Fibroblast of lung (primary cell): Measurements from ENCODE around the gene SCAF8. TPM values are rescaled to one million over a fixed set of nuclear protein-coding genes. Genes with fewer than 3 reads are reported as not detected.
A peak's percentile ranks its signal among the peaks of the same experiment; 100 is the strongest.

Experiments
- DNase-seq, 2 donors: peaks; one replicate each; pipeline versions ENCODE4 v3.0.0 to v3.0.0-alpha.2; 2010; ENCODE audit warnings: low read depth in 2 of 2
- H2AFZ ChIP-seq: 2 replicates; pipeline ENCODE4 v1.5.1; 2012; ENCODE audit warnings: low read length, control low read depth, inconsistent platforms
- H3K27ac ChIP-seq: 2 replicates; pipeline ENCODE4 v1.5.1; 2011; ENCODE audit warnings: low read length, control low read depth; ENCODE audit not compliant: insufficient read depth
- H3K27me3 ChIP-seq: 2 replicates; pipeline ENCODE4 v1.5.1; 2011; ENCODE audit warnings: mild to moderate bottlenecking, low read length; ENCODE audit not compliant: control insufficient read depth, insufficient read depth
- H3K36me3 ChIP-seq: 2 replicates; pipeline ENCODE4 v1.5.1; 2011; ENCODE audit warnings: low read length; ENCODE audit not compliant: control insufficient read depth, insufficient read depth
- H3K4me1 ChIP-seq: 2 replicates; pipeline ENCODE4 v1.5.1; 2011; ENCODE audit warnings: low read length; ENCODE audit not compliant: control insufficient read depth, insufficient read depth; ENCODE audit errors: extremely low read depth
- H3K4me2 ChIP-seq: 2 replicates; pipeline ENCODE4 v1.5.1; 2011; ENCODE audit warnings: low read length, control low read depth; ENCODE audit not compliant: insufficient read depth; ENCODE audit errors: extremely low read depth
- H3K4me3 ChIP-seq, 4 experiments: fragments of 200-600 bp in 1 of 4; sonication (generic) in 1 of 4; replicated peaks in 1 of 4; 2 replicates each; pipeline ENCODE4 v1.5.1; 2011 to 2016; ENCODE audit warnings: low read length in 4 of 4, low read depth in 3 of 4, mild to moderate bottlenecking in 3 of 4, control low read depth in 2 of 4, inconsistent platforms in 1 of 4, mixed read lengths in 1 of 4; ENCODE audit not compliant: insufficient read depth in 1 of 4; ENCODE audit errors: control extremely low read depth in 1 of 4
- H3K79me2 ChIP-seq: 2 replicates; pipeline ENCODE4 v1.5.1; 2012; ENCODE audit warnings: mild to moderate bottlenecking, low read length, inconsistent platforms; ENCODE audit not compliant: control insufficient read depth, insufficient read depth
- H3K9ac ChIP-seq: 2 replicates; pipeline ENCODE4 v1.5.1; 2011; ENCODE audit warnings: mild to moderate bottlenecking, low read length, control low read depth; ENCODE audit not compliant: insufficient read depth
- H3K9me3 ChIP-seq: 2 replicates; pipeline ENCODE4 v1.5.1; 2012; ENCODE audit warnings: low read depth, low read length; ENCODE audit not compliant: control insufficient read depth, insufficient read depth
- H4K20me1 ChIP-seq: 2 replicates; pipeline ENCODE4 v1.5.1; 2011; ENCODE audit warnings: low read length; ENCODE audit not compliant: control insufficient read depth, insufficient read depth; ENCODE audit errors: extremely low read depth
- CTCF ChIP-seq, 2 donors: IDR thresholded peaks in 1 of 2; conservative IDR thresholded peaks in 1 of 2; 1 replicate in 1 of 2; 2 replicates in 1 of 2; pipeline ENCODE4 v1.5.1; 2011 to 2012; ENCODE audit warnings: low read length in 2 of 2, control low read depth in 1 of 2, inconsistent platforms in 1 of 2, low read depth in 1 of 2, mild to moderate bottlenecking in 1 of 2
- EZH2 ChIP-seq: IDR thresholded peaks from 2 replicates; pipeline ENCODE4 v1.5.1; 2012; ENCODE audit warnings: low read length, control low read depth, mild to moderate bottlenecking; ENCODE audit errors: missing control alignments
- polyA plus RNA-seq, 2 donors: library from polyadenylated mRNA; depleted of rRNA in 1 of 2; stranded (reverse) in 1 of 2; unstranded in 1 of 2; fragments of >200 nt; gene quantifications; 2 replicates each; pipeline ENCODE4 v1.2.1, GENCODE V29; 2011 to 2012; ENCODE audit warnings: missing spikeins in 1 of 2
- total RNA-seq: library from RNA; depleted of rRNA; stranded (reverse); fragments of >200 nt; gene quantifications from 2 replicates; pipeline ENCODE4 v1.2.1, GENCODE V29; 2014

Gene SCAF8
- total and polyA plus RNA-seq, 2 donors (not counting 1 experiment from before 2014, with no cell fraction given), result 28.5 to 30.9 TPM

GRCh38 chr6:154733626-154734382 is 588 bp downstream of the SCAF8 start:
- DNase-seq, result peak; percentile 97 to 98
- Histone ChIP-seq H3K27me3 (no peaks in the 10 kb centered on the region), H3K9me3 (no peaks in the 10 kb centered on the region), H3K36me3 (no peaks in the 10 kb centered on the region), H3K4me1 (peaks cover 6% of the 10 kb centered on the region), H3K79me2 (peaks cover 47% of the 10 kb centered on the region), H3K4me3 (peak overlapping the region; percentile 53 to 85 (median 78)), H3K9ac (peak overlapping the region; percentile 98), H3K4me2 (peak overlapping the region; percentile 49), H3K27ac (peak overlapping the region; percentile 98), H2AFZ (peak overlapping the region; percentile 52), H4K20me1 (no peaks in the 10 kb centered on the region)
- TF ChIP-seq CTCF (conservative IDR thresholded peaks at IDR 0.05 in 1 of 2, IDR thresholded peaks at IDR 0.05 in 1 of 2; ENCODE audit: low read depth in 1 of 2, low read length in 2 of 2), result no peak
- TF ChIP-seq EZH2, result no peak

GRCh38 chr6:154736618-154737259 is 3.5 kb downstream of the SCAF8 start:
- Histone ChIP-seq H3K4me3 (no peak overlapping the region), H3K27me3 (no peaks in the 10 kb centered on the region), H2AFZ (no peak overlapping the region), H3K79me2 (peaks cover 75% of the 10 kb centered on the region), H3K4me2 (no peak overlapping the region), H4K20me1 (no peaks in the 10 kb centered on the region), H3K4me1 (peaks cover 6% of the 10 kb centered on the region), H3K9ac (no peak overlapping the region), H3K27ac (no peak overlapping the region), H3K9me3 (no peaks in the 10 kb centered on the region), H3K36me3 (no peaks in the 10 kb centered on the region)
- TF ChIP-seq CTCF (conservative IDR thresholded peaks at IDR 0.05 in 1 of 2, IDR thresholded peaks at IDR 0.05 in 1 of 2; ENCODE audit: low read depth in 1 of 2, low read length in 2 of 2) (no peak), EZH2 (no peak)
- DNase-seq, result no peak

GRCh38 chr6:154737424-154737823 is 4.2 kb downstream of the SCAF8 start:
- no peak for DNase-seq
- Histone ChIP-seq H3K9me3 (no peaks in the 10 kb centered on the region), H3K9ac (no peak overlapping the region), H3K27ac (no peak overlapping the region), H3K4me1 (peaks cover 6% of the 10 kb centered on the region), H4K20me1 (peaks cover 2% of the 10 kb centered on the region), H3K36me3 (no peaks in the 10 kb centered on the region), H2AFZ (no peak overlapping the region), H3K79me2 (peaks cover 82% of the 10 kb centered on the region), H3K4me2 (no peak overlapping the region), H3K4me3 (peak overlapping the region in 1 of 4 experiments; percentile 4), H3K27me3 (no peaks in the 10 kb centered on the region)
- TF ChIP-seq CTCF (conservative IDR thresholded peaks at IDR 0.05 in 1 of 2, IDR thresholded peaks at IDR 0.05 in 1 of 2; ENCODE audit: low read depth in 1 of 2, low read length in 2 of 2) (no peak), EZH2 (no peak)
